HepG2 (cell line): ENCODE data around the gene SH3BP5. TPM values are rescaled to one million over a fixed set of nuclear protein-coding genes. Genes with fewer than 3 reads are reported as not detected.

ENCODE experiments used
- CEBPB ChIP-seq: IDR thresholded peaks from 2 replicates; pipeline ENCODE4 v1.6.1; 2011; ENCODE audit warnings: low read depth, low read length, improper control_type of control experiment, borderline replicate concordance
- FOXA1 ChIP-seq, 2 experiments: fragments of 450-650 bp in 1 of 2; sonication (generic) in 1 of 2; formaldehyde crosslinking in 1 of 2; IDR thresholded peaks; 2 replicates each; pipeline versions ENCODE4 v1.4.0 to v1.6.1; 2016 to 2020; ENCODE audit warnings: missing genetic modification reagents in 1 of 2
- GATA4 ChIP-seq: sonication (generic); IDR thresholded peaks from 2 replicates; pipeline ENCODE4 v1.6.1; 2016; ENCODE audit warnings: antibody characterized with exemption, low read depth, borderline replicate concordance
- HHEX ChIP-seq: IDR thresholded peaks from 2 replicates; pipeline ENCODE4 v1.6.1; 2016; ENCODE audit warnings: control low read depth
- RAD21 ChIP-seq: fragments of 450-650 bp; formaldehyde crosslinking; IDR thresholded peaks from 2 replicates; pipeline ENCODE4 v1.5.0; 2020; ENCODE audit warnings: mild to moderate bottlenecking
- RXRB ChIP-seq: IDR thresholded peaks from 2 replicates; pipeline ENCODE4 v1.6.1; 2016; ENCODE audit warnings: borderline replicate concordance, missing genetic modification reagents, missing compliant biosample characterization
- SIX1 ChIP-seq: sonication (generic); formaldehyde crosslinking; IDR thresholded peaks from 2 replicates; pipeline ENCODE4 v1.4.0; 2020; ENCODE audit warnings: missing genetic modification reagents, borderline replicate concordance
- SOX13 ChIP-seq, 3 experiments: fragments of 450-650 bp in 1 of 3; sonication (generic) in 1 of 3; formaldehyde crosslinking in 1 of 3; IDR thresholded peaks in 2 of 3; conservative IDR thresholded peaks in 1 of 3; 2 replicates each; pipeline versions ENCODE4 v1.5.0 to v1.6.1; 2016 to 2020; ENCODE audit warnings: antibody characterized with exemption in 1 of 3, mild to moderate bottlenecking in 1 of 3, missing compliant biosample characterization in 1 of 3, missing genetic modification reagents in 1 of 3, moderate library complexity in 1 of 3
- SP5 ChIP-seq: IDR thresholded peaks from 2 replicates; pipeline ENCODE4 v1.6.1; 2016; ENCODE audit warnings: low read depth, borderline replicate concordance
- ZBTB7A ChIP-seq: sonication (generic); formaldehyde crosslinking; IDR thresholded peaks from 2 replicates; pipeline ENCODE4 v1.8.0; 2022; ENCODE audit warnings: mild to moderate bottlenecking, missing genetic modification reagents
- ZFP36L2 ChIP-seq: sonication (generic); formaldehyde crosslinking; IDR thresholded peaks from 2 replicates; pipeline ENCODE4 v1.4.0; 2020; ENCODE audit warnings: missing genetic modification reagents
- ZFP62 ChIP-seq: sonication (generic); formaldehyde crosslinking; IDR thresholded peaks from 2 replicates; pipeline ENCODE4 v1.4.0; 2020; ENCODE audit warnings: missing genetic modification reagents
- ZNF232 ChIP-seq: sonication (generic); formaldehyde crosslinking; IDR thresholded peaks from 2 replicates; pipeline ENCODE4 v1.4.0; 2020; ENCODE audit warnings: missing genetic modification reagents, borderline replicate concordance
- ZNF331 ChIP-seq: sonication (generic); formaldehyde crosslinking; IDR thresholded peaks from 2 replicates; pipeline ENCODE4 v1.4.0; 2020; ENCODE audit warnings: missing genetic modification reagents
- ZNF354B ChIP-seq: sonication (generic); formaldehyde crosslinking; IDR thresholded peaks from 2 replicates; pipeline ENCODE4 v1.8.0; 2022; ENCODE audit warnings: mild to moderate bottlenecking, missing genetic modification reagents
- ZNF598 ChIP-seq: sonication (generic); formaldehyde crosslinking; IDR thresholded peaks from 2 replicates; pipeline ENCODE4 v1.5.1; 2020; ENCODE audit warnings: mild to moderate bottlenecking, missing genetic modification reagents, borderline replicate concordance
- ZNF775 ChIP-seq: sonication (generic); formaldehyde crosslinking; IDR thresholded peaks from 2 replicates; pipeline ENCODE4 v1.4.0; 2020; ENCODE audit warnings: missing genetic modification reagents, mild to moderate bottlenecking, moderate library complexity, borderline replicate concordance
- ZNF788 ChIP-seq: sonication (generic); formaldehyde crosslinking; IDR thresholded peaks from 2 replicates; pipeline ENCODE4 v1.5.0; 2020; ENCODE audit warnings: mild to moderate bottlenecking, missing genetic modification reagents, borderline replicate concordance
- polyA plus RNA-seq, 8 experiments: library from polyadenylated mRNA; depleted of rRNA in 3 of 8; stranded (reverse) in 7 of 8; unstranded in 1 of 8; fragments of >200 nt; fragmentation: Illumina TruSeq in 4 of 8; extraction: Trizol in 4 of 8; gene quantifications; 2 replicates each; pipeline versions ENCODE4 v1.2.1 to v1.2.3, GENCODE V29; 2011 to 2016; ENCODE audit warnings: low read depth in 4 of 8, missing spikeins in 1 of 8, mixed read lengths in 1 of 8; ENCODE audit not compliant: insufficient read depth in 1 of 8
- total RNA-seq, 5 experiments: library from RNA; depleted of rRNA; stranded (reverse); fragments of >200 nt; fragmentation: Illumina TruSeq; extraction: Trizol; gene quantifications; 2 replicates each; pipeline ENCODE4 v1.2.3, GENCODE V29; 2016; ENCODE audit warnings: low read depth in 1 of 5
- TF ChIP-seq, protein P1 (sequence below): sonication (generic); formaldehyde crosslinking; IDR thresholded peaks from 2 replicates; pipeline ENCODE4 v1.8.0; 2023; ENCODE audit warnings: mild to moderate bottlenecking, missing genetic modification reagents
- TF ChIP-seq, protein P2 (sequence below): sonication (generic); formaldehyde crosslinking; IDR thresholded peaks from 2 replicates; pipeline ENCODE4 v1.4.0; 2020; ENCODE audit warnings: mild to moderate bottlenecking, missing genetic modification reagents
- TF ChIP-seq, protein P3 (sequence below): sonication (generic); formaldehyde crosslinking; IDR thresholded peaks from 2 replicates; pipeline ENCODE4 v1.5.0; 2020; ENCODE audit warnings: mild to moderate bottlenecking, missing genetic modification reagents, moderate library complexity
- TF ChIP-seq, protein P4 (sequence below): sonication (generic); formaldehyde crosslinking; conservative IDR thresholded peaks from 2 replicates; pipeline ENCODE4 v1.8.0; 2022; ENCODE audit warnings: mild to moderate bottlenecking, moderate library complexity, missing genetic modification reagents
- TF ChIP-seq, protein P5 (sequence below), 2 experiments: sonication (generic) in 1 of 2; formaldehyde crosslinking in 1 of 2; IDR thresholded peaks; 2 replicates each; pipeline versions ENCODE4 v1.4.0 to v1.6.1; 2018 to 2020; ENCODE audit warnings: missing genetic modification reagents in 2 of 2, borderline replicate concordance in 1 of 2, low read depth in 1 of 2, mild to moderate bottlenecking in 1 of 2, missing biosample characterization in 1 of 2

Gene SH3BP5
- total and polyA plus RNA-seq, 2 of the 13 experiments (the other 11 are each of a cell fraction or from before 2014, with no cell fraction given), result 0.09 to 0.16 TPM

DNA sequence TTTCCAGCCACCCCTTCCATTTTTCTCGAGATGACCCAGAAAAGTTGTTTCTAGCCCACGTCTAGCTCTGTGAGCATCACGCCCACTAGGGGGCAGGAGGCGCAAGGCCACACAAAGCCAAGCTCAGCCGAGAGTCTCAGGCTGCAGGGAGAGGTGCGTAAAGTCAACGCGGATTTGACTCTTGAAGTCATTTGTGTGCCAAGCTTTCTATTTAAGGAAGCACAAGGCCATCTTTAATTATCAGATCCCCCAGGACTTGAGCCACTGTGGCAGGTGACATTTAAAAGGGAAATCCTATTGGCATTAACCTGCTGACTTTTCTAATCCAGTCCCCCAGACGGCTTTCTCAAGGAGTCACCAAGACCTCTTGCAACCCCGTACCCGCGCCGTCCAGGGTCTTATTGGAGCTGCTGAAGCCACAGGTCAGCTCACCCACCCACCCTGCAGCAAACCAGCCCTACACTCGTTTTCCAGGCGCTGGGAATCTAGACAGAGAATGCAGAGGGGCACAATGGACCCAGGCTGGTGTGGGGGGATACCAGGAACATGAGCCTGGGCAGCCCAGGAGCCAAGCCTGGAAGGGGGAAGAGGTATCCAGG, 64.3 kb downstream of the SH3BP5 start (continued):
- TF ChIP-seq ZNF775 (CRISPR knock-in tag), result no peak
- no peak for TF ChIP-seq CEBPB
- TF ChIP-seq GATA4, result no peak
- no peak for TF ChIP-seq RXRB (CRISPR knock-in tag)
- TF ChIP-seq ZNF354B, result no peak
- no peak for TF ChIP-seq ZBTB7A
- TF ChIP-seq SOX13 (IDR thresholded peaks at IDR 0.05), result no peak
- TF ChIP-seq SOX13 (CRISPR knock-in tag; conservative IDR thresholded peaks at IDR 0.05 in 1 of 2, IDR thresholded peaks at IDR 0.05 in 1 of 2), result no peak
- TF ChIP-seq, protein P1, sequence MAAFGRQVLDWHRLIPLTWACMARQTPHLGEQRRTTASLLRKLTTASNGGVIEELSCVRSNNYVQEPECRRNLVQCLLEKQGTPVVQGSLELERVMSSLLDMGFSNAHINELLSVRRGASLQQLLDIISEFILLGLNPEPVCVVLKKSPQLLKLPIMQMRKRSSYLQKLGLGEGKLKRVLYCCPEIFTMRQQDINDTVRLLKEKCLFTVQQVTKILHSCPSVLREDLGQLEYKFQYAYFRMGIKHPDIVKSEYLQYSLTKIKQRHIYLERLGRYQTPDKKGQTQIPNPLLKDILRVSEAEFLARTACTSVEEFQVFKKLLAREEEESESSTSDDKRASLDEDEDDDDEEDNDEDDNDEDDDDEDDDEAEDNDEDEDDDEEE (CRISPR knock-in tag), result no peak
- TF ChIP-seq ZNF598, result 0 out of 2 replicates have a peak, but pooled peaks have one; percentile 37
- TF ChIP-seq, protein P2, sequence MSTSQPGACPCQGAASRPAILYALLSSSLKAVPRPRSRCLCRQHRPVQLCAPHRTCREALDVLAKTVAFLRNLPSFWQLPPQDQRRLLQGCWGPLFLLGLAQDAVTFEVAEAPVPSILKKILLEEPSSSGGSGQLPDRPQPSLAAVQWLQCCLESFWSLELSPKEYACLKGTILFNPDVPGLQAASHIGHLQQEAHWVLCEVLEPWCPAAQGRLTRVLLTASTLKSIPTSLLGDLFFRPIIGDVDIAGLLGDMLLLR (CRISPR knock-in tag), result no peak
- no peak for TF ChIP-seq FOXA1 (IDR thresholded peaks at IDR 0.05)
- no peak for TF ChIP-seq FOXA1 (CRISPR knock-in tag; IDR thresholded peaks at IDR 0.05)
- TF ChIP-seq, protein P3, sequence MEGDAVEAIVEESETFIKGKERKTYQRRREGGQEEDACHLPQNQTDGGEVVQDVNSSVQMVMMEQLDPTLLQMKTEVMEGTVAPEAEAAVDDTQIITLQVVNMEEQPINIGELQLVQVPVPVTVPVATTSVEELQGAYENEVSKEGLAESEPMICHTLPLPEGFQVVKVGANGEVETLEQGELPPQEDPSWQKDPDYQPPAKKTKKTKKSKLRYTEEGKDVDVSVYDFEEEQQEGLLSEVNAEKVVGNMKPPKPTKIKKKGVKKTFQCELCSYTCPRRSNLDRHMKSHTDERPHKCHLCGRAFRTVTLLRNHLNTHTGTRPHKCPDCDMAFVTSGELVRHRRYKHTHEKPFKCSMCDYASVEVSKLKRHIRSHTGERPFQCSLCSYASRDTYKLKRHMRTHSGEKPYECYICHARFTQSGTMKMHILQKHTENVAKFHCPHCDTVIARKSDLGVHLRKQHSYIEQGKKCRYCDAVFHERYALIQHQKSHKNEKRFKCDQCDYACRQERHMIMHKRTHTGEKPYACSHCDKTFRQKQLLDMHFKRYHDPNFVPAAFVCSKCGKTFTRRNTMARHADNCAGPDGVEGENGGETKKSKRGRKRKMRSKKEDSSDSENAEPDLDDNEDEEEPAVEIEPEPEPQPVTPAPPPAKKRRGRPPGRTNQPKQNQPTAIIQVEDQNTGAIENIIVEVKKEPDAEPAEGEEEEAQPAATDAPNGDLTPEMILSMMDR, result peak; percentile 94
- no peak for TF ChIP-seq SP5
- no peak for TF ChIP-seq SIX1 (CRISPR knock-in tag)
- TF ChIP-seq, protein P4, sequence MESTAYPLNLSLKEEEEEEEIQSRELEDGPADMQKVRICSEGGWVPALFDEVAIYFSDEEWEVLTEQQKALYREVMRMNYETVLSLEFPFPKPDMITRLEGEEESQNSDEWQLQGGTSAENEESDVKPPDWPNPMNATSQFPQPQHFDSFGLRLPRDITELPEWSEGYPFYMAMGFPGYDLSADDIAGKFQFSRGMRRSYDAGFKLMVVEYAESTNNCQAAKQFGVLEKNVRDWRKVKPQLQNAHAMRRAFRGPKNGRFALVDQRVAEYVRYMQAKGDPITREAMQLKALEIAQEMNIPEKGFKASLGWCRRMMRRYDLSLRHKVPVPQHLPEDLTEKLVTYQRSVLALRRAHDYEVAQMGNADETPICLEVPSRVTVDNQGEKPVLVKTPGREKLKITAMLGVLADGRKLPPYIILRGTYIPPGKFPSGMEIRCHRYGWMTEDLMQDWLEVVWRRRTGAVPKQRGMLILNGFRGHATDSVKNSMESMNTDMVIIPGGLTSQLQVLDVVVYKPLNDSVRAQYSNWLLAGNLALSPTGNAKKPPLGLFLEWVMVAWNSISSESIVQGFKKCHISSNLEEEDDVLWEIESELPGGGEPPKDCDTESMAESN (CRISPR knock-in tag), result no peak
- no peak for TF ChIP-seq ZFP36L2 (CRISPR knock-in tag)
- TF ChIP-seq ZFP62 (CRISPR knock-in tag), result no peak
- TF ChIP-seq RAD21 (CRISPR knock-in tag), result peak; percentile 75
- TF ChIP-seq, protein P5, sequence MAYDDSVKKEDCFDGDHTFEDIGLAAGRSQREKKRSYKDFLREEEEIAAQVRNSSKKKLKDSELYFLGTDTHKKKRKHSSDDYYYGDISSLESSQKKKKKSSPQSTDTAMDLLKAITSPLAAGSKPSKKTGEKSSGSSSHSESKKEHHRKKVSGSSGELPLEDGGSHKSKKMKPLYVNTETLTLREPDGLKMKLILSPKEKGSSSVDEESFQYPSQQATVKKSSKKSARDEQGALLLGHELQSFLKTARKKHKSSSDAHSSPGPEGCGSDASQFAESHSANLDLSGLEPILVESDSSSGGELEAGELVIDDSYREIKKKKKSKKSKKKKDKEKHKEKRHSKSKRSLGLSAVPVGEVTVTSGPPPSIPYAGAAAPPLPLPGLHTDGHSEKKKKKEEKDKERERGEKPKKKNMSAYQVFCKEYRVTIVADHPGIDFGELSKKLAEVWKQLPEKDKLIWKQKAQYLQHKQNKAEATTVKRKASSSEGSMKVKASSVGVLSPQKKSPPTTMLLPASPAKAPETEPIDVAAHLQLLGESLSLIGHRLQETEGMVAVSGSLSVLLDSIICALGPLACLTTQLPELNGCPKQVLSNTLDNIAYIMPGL (CRISPR knock-in tag; IDR thresholded peaks at IDR 0.05; ENCODE audit: borderline replicate concordance in 1 of 2, low read depth in 1 of 2), result peak in 1 of 2 experiments; percentile 39; a peak in 1 of 4 replicates
- no peak for TF ChIP-seq ZNF232 (CRISPR knock-in tag)
- TF ChIP-seq HHEX (CRISPR knock-in tag), result no peak
- TF ChIP-seq ZNF331, result 0 out of 2 replicates have a peak, but pooled peaks have one; percentile 23
- no peak for TF ChIP-seq ZNF788 (CRISPR knock-in tag)
